Right atrium auricular region (tissue), 2 donors: ENCODE measurements around the gene AK3. TPM values are rescaled to one million over a fixed set of nuclear protein-coding genes. Genes with fewer than 3 reads are reported as not detected.

Source experiments
- DNase-seq: peaks from one replicate; pipeline ENCODE4 v3.0.0-alpha.2; 2019; ENCODE audit warnings: low spot score
- H3K27ac ChIP-seq, 2 donors: fragments of 200-600 bp; sonication (generic); 1 replicate in 1 of 2; 2 replicates in 1 of 2; pipeline ENCODE4 v1.5.1; 2016 to 2019
- H3K27me3 ChIP-seq, 2 donors: fragments of 200-600 bp; sonication (generic); one replicate each; pipeline versions ENCODE4 v1.5.1 to v1.6.0; 2017 to 2019
- H3K36me3 ChIP-seq: fragments of 200-600 bp; sonication (generic); one replicate; pipeline ENCODE4 v1.5.1; 2016
- H3K4me1 ChIP-seq, 2 donors: fragments of 200-600 bp; sonication (generic); one replicate each; pipeline versions ENCODE4 v1.5.1 to v1.6.0; 2017 to 2019
- H3K4me3 ChIP-seq, 2 donors: fragments of 200-600 bp; sonication (generic); 1 replicate in 1 of 2; 2 replicates in 1 of 2; pipeline ENCODE4 v1.5.1; 2017 to 2019; ENCODE audit warnings: mild to moderate bottlenecking in 1 of 2, moderate library complexity in 1 of 2
- H3K9me3 ChIP-seq, 2 donors: fragments of 200-600 bp; sonication (generic); one replicate each; pipeline ENCODE4 v1.5.1; 2019
- CTCF ChIP-seq, 2 donors: fragments of 200-600 bp; sonication (generic); IDR thresholded peaks; one replicate each; pipeline ENCODE4 v1.5.1; 2019; ENCODE audit warnings: antibody characterized with exemption in 2 of 2
- total RNA-seq, 2 donors: library from RNA; depleted of rRNA; stranded (reverse); fragments of >200 nt; gene quantifications; one replicate each; pipeline ENCODE4 v1.1.0, GENCODE V29; 2016

The AK3 gene
- total RNA-seq, 2 donors from 2014 or later: 109 to 201 TPM

GRCh38 chr9:4738866-4739586 lies 2.0 kb downstream of the AK3 start:
- no peaks in the 10 kb centered on the region for H3K9me3 ChIP-seq
- H3K27ac ChIP-seq: no peak overlapping the region
- H3K4me3 ChIP-seq: peak overlapping the region; percentile 87
- peaks cover 0 to 25% of the 10 kb centered on the region in 2 donors for H3K4me1 ChIP-seq
- H3K27me3 ChIP-seq: no peaks in the 10 kb centered on the region
- TF ChIP-seq CTCF (IDR thresholded peaks at IDR 0.05): no peak
- DNase-seq: no peak
- H3K36me3 ChIP-seq: no peaks in the 10 kb centered on the region

GRCh38 chr9:4734150-4734549 lies 6.9 kb downstream of the AK3 start:
- no peaks in the 10 kb centered on the region for H3K36me3 ChIP-seq
- peaks cover 0 to 12% of the 10 kb centered on the region in 2 donors for H3K4me1 ChIP-seq
- H3K27ac ChIP-seq: no peak overlapping the region
- no peak for DNase-seq
- no peaks in the 10 kb centered on the region for H3K27me3 ChIP-seq
- no peak for TF ChIP-seq CTCF (IDR thresholded peaks at IDR 0.05)
- no peak overlapping the region for H3K4me3 ChIP-seq
- no peaks in the 10 kb centered on the region for H3K9me3 ChIP-seq

- H3K27me3 ChIP-seq: no peaks in the 10 kb centered on the region
- H3K27ac ChIP-seq: no peak overlapping the region
- H3K36me3 ChIP-seq: no peaks in the 10 kb centered on the region
- no peak overlapping the region for H3K4me3 ChIP-seq
- DNase-seq: no peak
- H3K9me3 ChIP-seq: no peaks in the 10 kb centered on the region
- no peaks in the 10 kb centered on the region for H3K4me1 ChIP-seq
- TF ChIP-seq CTCF (IDR thresholded peaks at IDR 0.05): no peak
Measured at GRCh38 chr9:4732890-4733289, 8.1 kb downstream of the AK3 start.

- Histone ChIP-seq H3K27me3 (no peaks in the 10 kb centered on the region), H3K27ac (no peak overlapping the region), H3K4me3 (no peak overlapping the region), H3K4me1 (no peaks in the 10 kb centered on the region), H3K36me3 (peaks cover under 1% of the 10 kb centered on the region), H3K9me3 (no peaks in the 10 kb centered on the region)
- no peak for TF ChIP-seq CTCF (IDR thresholded peaks at IDR 0.05)
- no peak for DNase-seq
Measured at GRCh38 chr9:4727593-4727992, 13.4 kb downstream of the AK3 start.

- no peak for DNase-seq
- Histone ChIP-seq H3K27ac (no peak overlapping the region), H3K36me3 (peaks cover 16% of the 10 kb centered on the region), H3K4me3 (no peak overlapping the region), H3K27me3 (no peaks in the 10 kb centered on the region), H3K4me1 (no peaks in the 10 kb centered on the region), H3K9me3 (no peaks in the 10 kb centered on the region)
- no peak for TF ChIP-seq CTCF (IDR thresholded peaks at IDR 0.05)
Measured at GRCh38 chr9:4725706-4726442, 15.1 kb downstream of the AK3 start.
